Caco-2 (cell line): ENCODE results near the gene GRAP. TPM values are rescaled to one million over a fixed set of nuclear protein-coding genes. Genes with fewer than 3 reads are reported as not detected.

Source experiments
- BruUV-seq: library from RNA; stranded (reverse); fragments of 400-500 nt; replicated peaks from 2 replicates; lab custom pipeline; 2021; lab: Mats Ljungman, UMichigan
- CTCF ChIA-PET: fragments of 300-600 bp; sonication (Branson Sonifier 250); formaldehyde crosslinking; loops from one replicate; lab custom pipeline; 2022; ENCODE audit warnings: antibody characterized with exemption; lab: Charles Lee
- POLR2A ChIA-PET: fragments of 300-600 bp; sonication (Branson Sonifier 250); formaldehyde crosslinking; loops from one replicate; lab custom pipeline; 2022; ENCODE audit warnings: antibody characterized with exemption; lab: Charles Lee
- DNase-seq, 2 experiments: peaks; one replicate each; pipeline versions ENCODE4 v3.0.0 to v3.0.0-alpha.2; 2020 to 2022
- H3K27me3 ChIP-seq: replicated peaks from 2 replicates; pipeline ENCODE4 v1.6.0; 2011; ENCODE audit warnings: low read length; ENCODE audit not compliant: control insufficient read depth, insufficient read depth
- H3K36me3 ChIP-seq: 2 replicates; pipeline ENCODE4 v1.5.1; 2011; ENCODE audit warnings: low read length; ENCODE audit not compliant: control insufficient read depth, insufficient read depth
- H3K4me1 ChIP-seq: fragments of 250-450 bp; sonication (Bioruptor Pico); 2 replicates; pipeline ENCODE4 v1.5.1; 2020; ENCODE audit warnings: mild to moderate bottlenecking
- H3K4me3 ChIP-seq: 2 replicates; pipeline ENCODE4 v1.5.1; 2011; ENCODE audit warnings: low read depth, mild to moderate bottlenecking, control low read depth, low read length
- H3K9me3 ChIP-seq: fragments of 250-450 bp; sonication (Bioruptor Pico); 2 replicates; pipeline ENCODE4 v1.5.1; 2020; ENCODE audit warnings: mild to moderate bottlenecking, moderate library complexity
- H3K27ac Mint-ChIP-seq: one replicate; pipeline ENCODE4 v1.8.0; 2022; ENCODE audit warnings: mixed read lengths; ENCODE audit not compliant: unreplicated experiment
- H3K27me3 Mint-ChIP-seq: one replicate; pipeline ENCODE4 v1.8.0; 2022; ENCODE audit warnings: mixed read lengths; ENCODE audit not compliant: insufficient read depth, unreplicated experiment
- H3K36me3 Mint-ChIP-seq: one replicate; pipeline ENCODE4 v1.8.0; 2022; ENCODE audit warnings: mild to moderate bottlenecking, mixed read lengths; ENCODE audit not compliant: insufficient read depth, unreplicated experiment
- H3K4me1 Mint-ChIP-seq: one replicate; pipeline ENCODE4 v1.8.0; 2022; ENCODE audit warnings: low read depth, mixed read lengths; ENCODE audit not compliant: unreplicated experiment
- H3K4me3 Mint-ChIP-seq: one replicate; pipeline ENCODE4 v1.8.0; 2022; ENCODE audit warnings: mild to moderate bottlenecking, moderate library complexity, mixed read lengths; ENCODE audit not compliant: unreplicated experiment
- H3K9me3 Mint-ChIP-seq: one replicate; pipeline ENCODE4 v1.8.0; 2022; ENCODE audit warnings: mixed read lengths; ENCODE audit not compliant: unreplicated experiment
- intact Hi-C: fragments of 100-400 bp; cut with micrococcal nuclease; formaldehyde crosslinking; loops from one replicate; pipeline ENCODE4 v1.10.0; 2022; ENCODE audit not compliant: unreplicated experiment
- total RNA-seq: library from RNA; stranded (reverse); gene quantifications from 2 replicates; pipeline ENCODE4 v1.2.3, GENCODE V29; 2022
- TF ChIP-seq, protein P1 (sequence below), 2 experiments: fragments of 200-600 bp in 1 of 2; IDR thresholded peaks; 1 replicate in 1 of 2; 2 replicates in 1 of 2; pipeline versions ENCODE4 v1.5.1 to v1.8.0; 2011 to 2022; ENCODE audit warnings: antibody characterized with exemption in 1 of 2, control low read depth in 1 of 2, inconsistent platforms in 1 of 2, low read depth in 1 of 2, low read length in 1 of 2, mild to moderate bottlenecking in 1 of 2, moderate library complexity in 1 of 2; ENCODE audit not compliant: insufficient read depth in 1 of 2, severe bottlenecking in 1 of 2, unreplicated experiment in 1 of 2

GRAP gene
- total RNA-seq, 1 experiment from 2014 or later = 0.50 TPM

GRCh38 chr17:19017804-19018599 is 28.8 kb downstream of the GRAP start:
- TF ChIP-seq, protein P1, sequence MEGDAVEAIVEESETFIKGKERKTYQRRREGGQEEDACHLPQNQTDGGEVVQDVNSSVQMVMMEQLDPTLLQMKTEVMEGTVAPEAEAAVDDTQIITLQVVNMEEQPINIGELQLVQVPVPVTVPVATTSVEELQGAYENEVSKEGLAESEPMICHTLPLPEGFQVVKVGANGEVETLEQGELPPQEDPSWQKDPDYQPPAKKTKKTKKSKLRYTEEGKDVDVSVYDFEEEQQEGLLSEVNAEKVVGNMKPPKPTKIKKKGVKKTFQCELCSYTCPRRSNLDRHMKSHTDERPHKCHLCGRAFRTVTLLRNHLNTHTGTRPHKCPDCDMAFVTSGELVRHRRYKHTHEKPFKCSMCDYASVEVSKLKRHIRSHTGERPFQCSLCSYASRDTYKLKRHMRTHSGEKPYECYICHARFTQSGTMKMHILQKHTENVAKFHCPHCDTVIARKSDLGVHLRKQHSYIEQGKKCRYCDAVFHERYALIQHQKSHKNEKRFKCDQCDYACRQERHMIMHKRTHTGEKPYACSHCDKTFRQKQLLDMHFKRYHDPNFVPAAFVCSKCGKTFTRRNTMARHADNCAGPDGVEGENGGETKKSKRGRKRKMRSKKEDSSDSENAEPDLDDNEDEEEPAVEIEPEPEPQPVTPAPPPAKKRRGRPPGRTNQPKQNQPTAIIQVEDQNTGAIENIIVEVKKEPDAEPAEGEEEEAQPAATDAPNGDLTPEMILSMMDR (IDR thresholded peaks at IDR 0.05; ENCODE audit: insufficient read depth in 1 of 2, low read depth in 1 of 2, low read length in 1 of 2, severe bottlenecking in 1 of 2, unreplicated experiment in 1 of 2) = no peak
- CTCF ChIA-PET = interaction anchor here (1.4 kb wide), 1 partner anchor 57 kb away, joined by 3 read pairs; no protein-coding TSS in a partner anchor
- intact Hi-C loops = no loop called here
- no TSS peak for BruUV-seq
- Mint-ChIP-seq H3K4me1 (no peaks in the 10 kb centered on the region), H3K27ac (no peak overlapping the region), H3K27me3 (no peaks in the 10 kb centered on the region), H3K9me3 (no peaks in the 10 kb centered on the region), H3K4me3 (no peak overlapping the region), H3K36me3 (no peaks in the 10 kb centered on the region)
- H3K36me3 ChIP-seq = no peaks in the 10 kb centered on the region
- POLR2A ChIA-PET = no interaction called here
- H3K4me1 ChIP-seq = no peaks in the 10 kb centered on the region
- no peak for DNase-seq
- H3K4me3 ChIP-seq = no peak overlapping the region
- no peaks in the 10 kb centered on the region for H3K27me3 ChIP-seq
- H3K9me3 ChIP-seq = no peaks in the 10 kb centered on the region

GRCh38 chr17:19017401-19017800 is 29.4 kb downstream of the GRAP start:
- H3K27ac Mint-ChIP-seq = no peak overlapping the region
- POLR2A ChIA-PET = no interaction called here
- no peak overlapping the region for H3K4me3 ChIP-seq
- intact Hi-C loops = no loop called here
- H3K27me3 ChIP-seq = no peaks in the 10 kb centered on the region
- H3K36me3 ChIP-seq = no peaks in the 10 kb centered on the region
- no peaks in the 10 kb centered on the region for H3K36me3 Mint-ChIP-seq
- TF ChIP-seq, protein P1 (IDR thresholded peaks at IDR 0.05; ENCODE audit: insufficient read depth in 1 of 2, low read depth in 1 of 2, low read length in 1 of 2, severe bottlenecking in 1 of 2, unreplicated experiment in 1 of 2) = no peak
- no TSS peak for BruUV-seq
- CTCF ChIA-PET = no interaction called here
- H3K4me1 ChIP-seq = no peaks in the 10 kb centered on the region
- H3K9me3 ChIP-seq = no peaks in the 10 kb centered on the region
- no peaks in the 10 kb centered on the region for H3K9me3 Mint-ChIP-seq
- no peak for DNase-seq
- H3K4me1 Mint-ChIP-seq = no peaks in the 10 kb centered on the region
- no peaks in the 10 kb centered on the region for H3K27me3 Mint-ChIP-seq
- no peak overlapping the region for H3K4me3 Mint-ChIP-seq

DNA sequence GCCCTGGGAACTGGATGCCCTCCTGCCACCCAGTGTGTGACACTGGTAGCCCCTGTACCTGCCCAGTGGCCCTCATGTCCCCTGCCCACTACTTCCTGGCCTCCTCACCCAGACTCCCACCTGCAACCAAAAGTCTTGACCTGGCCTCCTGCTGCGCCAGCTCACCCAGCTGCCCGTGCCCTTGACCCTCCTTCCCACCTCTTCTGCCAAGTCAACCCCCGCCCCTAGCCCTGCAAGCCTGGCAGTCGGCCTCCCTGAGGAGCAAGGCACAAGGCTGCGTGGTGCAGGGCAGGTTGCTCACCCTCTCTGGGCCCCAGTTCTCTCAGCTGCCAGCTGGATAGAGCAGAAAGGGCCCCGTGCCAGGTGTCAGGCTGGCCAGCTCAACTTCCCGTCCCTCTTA is 29.9 kb downstream of the GRAP start:
- no peaks in the 10 kb centered on the region for H3K9me3 ChIP-seq
- H3K4me3 ChIP-seq = no peak overlapping the region
- H3K4me3 Mint-ChIP-seq = no peak overlapping the region
- TF ChIP-seq, protein P1 (IDR thresholded peaks at IDR 0.05; ENCODE audit: insufficient read depth in 1 of 2, low read depth in 1 of 2, low read length in 1 of 2, severe bottlenecking in 1 of 2, unreplicated experiment in 1 of 2) = no peak
- ChIA-PET CTCF (no interaction called here), POLR2A (no interaction called here)
- no peaks in the 10 kb centered on the region for H3K36me3 ChIP-seq
- no peaks in the 10 kb centered on the region for H3K27me3 Mint-ChIP-seq
- H3K9me3 Mint-ChIP-seq = no peaks in the 10 kb centered on the region
- H3K27me3 ChIP-seq = no peaks in the 10 kb centered on the region
- intact Hi-C loops = no loop called here
- H3K4me1 Mint-ChIP-seq = no peaks in the 10 kb centered on the region
- no peak for DNase-seq
- no peak overlapping the region for H3K27ac Mint-ChIP-seq
- H3K4me1 ChIP-seq = no peaks in the 10 kb centered on the region
- BruUV-seq = no TSS peak
- no peaks in the 10 kb centered on the region for H3K36me3 Mint-ChIP-seq
